AG10803 (cell line): Measurements from ENCODE around the gene RYR2.

Experiments used
- DNase-seq: peaks from one replicate; pipeline ENCODE4 v3.0.0; 2010; ENCODE audit warnings: low read depth
- H3K4me3 ChIP-seq: 2 replicates; pipeline ENCODE4 v1.5.1; 2011; ENCODE audit warnings: mild to moderate bottlenecking, low read length, control low read depth
- CTCF ChIP-seq: conservative IDR thresholded peaks from 2 replicates; pipeline ENCODE4 v1.5.1; 2011; ENCODE audit warnings: mild to moderate bottlenecking, low read length, control low read depth, inconsistent platforms

RYR2 gene

DNA sequence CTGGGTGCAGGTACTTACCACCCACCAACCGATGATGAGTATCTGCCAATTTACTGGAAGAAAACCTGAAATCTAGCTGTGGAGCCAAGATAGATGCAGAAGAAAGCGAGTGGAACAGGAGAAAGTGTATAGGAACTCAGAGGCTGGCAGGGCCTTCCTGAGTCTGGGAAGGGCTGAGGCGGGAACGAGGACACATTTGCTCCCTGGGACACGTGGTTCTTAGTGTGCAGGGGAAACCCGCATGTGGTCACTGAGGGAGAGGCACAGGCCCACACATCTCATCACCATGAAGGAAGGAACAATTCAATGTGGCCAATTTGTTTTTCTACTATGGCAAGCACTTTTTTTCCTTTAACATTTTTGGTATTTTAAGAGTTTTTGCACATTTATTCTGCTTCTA is 8.2 kb downstream of the RYR2 start:
- no peak for TF ChIP-seq CTCF
- H3K4me3 ChIP-seq: no peak overlapping the region
- DNase-seq: no peak

DNA sequence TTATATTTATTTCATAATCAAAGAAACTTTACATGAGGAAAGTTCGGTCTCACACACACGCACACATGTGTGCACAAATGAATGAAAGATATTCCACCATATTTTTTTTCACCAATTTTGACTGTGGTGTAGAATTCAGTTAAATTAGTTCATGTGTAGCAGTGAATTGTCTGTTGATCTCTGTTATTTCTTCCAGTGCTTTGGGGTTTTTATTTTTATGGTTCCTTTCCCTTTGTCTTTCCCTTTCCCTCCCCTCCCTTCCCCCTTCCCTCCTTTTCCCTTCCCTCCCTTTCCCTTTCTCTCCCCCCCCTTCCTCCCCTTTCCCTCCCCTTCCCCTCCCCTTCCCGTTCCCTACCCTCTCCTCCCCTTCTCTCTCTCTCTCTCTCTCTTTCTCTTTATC is 8.9 kb downstream of the RYR2 start:
- TF ChIP-seq CTCF: no peak
- H3K4me3 ChIP-seq: no peak overlapping the region
- DNase-seq: no peak

- no peak for TF ChIP-seq CTCF
- DNase-seq: no peak
- H3K4me3 ChIP-seq: no peak overlapping the region
These were observed 12.3 kb downstream of the RYR2 start for GRCh38 chr1:237054313-237054712.

DNA sequence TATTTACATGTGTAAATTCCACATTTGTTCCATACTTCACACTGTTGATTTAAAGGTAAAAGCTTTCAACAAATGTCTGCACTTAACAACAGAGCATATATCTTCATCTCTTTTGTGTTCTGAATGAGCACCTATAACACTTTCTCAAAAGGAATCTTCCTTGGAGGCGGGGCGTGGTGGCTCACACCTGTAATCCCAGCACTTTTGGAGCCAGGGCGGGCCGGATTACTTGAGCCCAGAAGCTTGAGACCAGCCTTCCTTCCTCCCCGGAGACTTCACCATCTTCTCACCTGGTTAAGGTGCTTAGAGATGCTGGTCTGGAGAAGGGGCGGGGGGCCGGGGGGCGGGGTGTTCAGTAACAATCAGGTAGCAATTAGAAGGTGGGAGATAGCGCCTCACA is 16.5 kb downstream of the RYR2 start:
- H3K4me3 ChIP-seq: no peak overlapping the region
- no peak for DNase-seq
- no peak for TF ChIP-seq CTCF

DNA sequence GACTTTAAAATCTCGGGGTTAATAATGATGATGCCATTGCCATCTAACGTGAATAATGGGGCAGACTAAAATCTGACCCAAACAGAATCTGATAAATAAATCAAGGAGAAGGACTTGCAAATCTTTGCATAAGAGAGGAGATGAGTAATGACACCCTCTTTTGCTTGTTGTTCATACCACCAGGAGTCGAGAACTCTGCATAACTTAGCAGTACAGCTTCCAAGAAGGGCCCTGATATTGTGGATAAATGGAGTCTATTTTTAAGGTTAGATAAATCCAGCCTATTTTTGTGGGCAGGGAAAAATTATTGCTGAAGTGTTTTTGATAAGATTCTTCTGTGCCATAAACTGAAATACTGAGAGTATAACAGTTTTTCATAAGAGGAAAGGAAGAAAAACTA is 17.3 kb downstream of the RYR2 start:
- TF ChIP-seq CTCF: no peak
- no peak for DNase-seq
- H3K4me3 ChIP-seq: no peak overlapping the region

DNA sequence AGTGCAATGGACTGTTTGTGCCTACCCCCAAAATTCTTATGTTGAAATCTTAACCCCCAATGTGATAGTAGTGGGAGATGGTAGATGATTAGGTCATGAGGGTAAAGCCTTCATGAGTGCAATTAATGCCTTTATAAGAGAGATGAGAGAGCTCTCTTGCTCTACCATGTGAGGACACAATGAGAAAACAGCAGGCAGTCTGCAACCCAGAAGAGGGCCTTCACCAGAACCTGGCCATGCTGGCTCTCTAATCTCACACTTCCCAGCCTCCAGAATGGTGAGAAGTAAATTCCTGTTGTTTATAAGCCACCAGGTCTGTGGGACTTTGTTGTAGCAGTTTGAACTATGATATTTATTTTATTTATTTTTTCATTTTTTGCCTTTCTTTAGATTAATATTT is 21.0 kb downstream of the RYR2 start:
- no peak overlapping the region for H3K4me3 ChIP-seq
- no peak for DNase-seq
- no peak for TF ChIP-seq CTCF

DNA sequence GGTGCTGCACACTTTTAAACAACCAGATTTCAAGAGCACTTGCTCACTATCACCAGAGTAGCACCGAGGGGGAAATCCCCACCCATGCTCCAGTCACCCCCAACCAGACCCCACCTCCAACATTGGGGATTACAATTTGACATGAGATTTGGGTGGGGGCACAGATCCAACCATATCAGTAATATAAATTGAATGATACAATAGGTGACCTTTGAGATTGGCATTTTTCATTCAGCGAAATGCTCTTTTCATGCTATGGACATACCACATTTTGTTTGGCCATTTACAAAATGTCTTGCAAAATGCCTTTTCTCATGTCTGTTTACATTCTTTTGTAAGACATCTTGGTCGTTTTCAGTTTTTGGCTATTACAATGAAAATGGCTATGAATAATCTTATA is 23.9 kb downstream of the RYR2 start:
- TF ChIP-seq CTCF: no peak

More for the DNA sequence above, 23.9 kb downstream of the RYR2 start:
- no peak for DNase-seq
- H3K4me3 ChIP-seq: no peak overlapping the region
